GM18951 (cell line): ENCODE results near the gene CYP21A2.
"Not testable (repeated sequence)": the region's sequence is repeated elsewhere in the genome, so short reads cannot be mapped to it uniquely, and the experiment has no call there.

Experiments used
- POLR2A ChIP-seq: IDR thresholded peaks from 4 replicates; pipeline ENCODE4 v1.6.1; 2011; ENCODE audit warnings: mild to moderate bottlenecking; ENCODE audit not compliant: insufficient read length, insufficient read depth; ENCODE audit errors: extremely low read depth
- in situ Hi-C: fragments of 300-500 bp; cut with MboI; formaldehyde crosslinking; loops from one replicate; pipeline ENCODE4 v1.12.0; 2022; ENCODE audit warnings: low sequenced_read_pairs, mixed read lengths, inconsistent platforms; ENCODE audit not compliant: unreplicated experiment

Gene CYP21A2

GRCh38 chr6:32046450-32047083 is 8.4 kb downstream of the CYP21A2 start:
- TF ChIP-seq POLR2A: no peak
- in situ Hi-C loops: no loop called here

- in situ Hi-C loops: no loop called here
- TF ChIP-seq POLR2A: no peak
These were observed 8.9 kb downstream of the CYP21A2 start for GRCh38 chr6:32047084-32047478.

GRCh38 chr6:32047539-32047854 is 9.3 kb downstream of the CYP21A2 start:
- TF ChIP-seq POLR2A: no peak
- in situ Hi-C loops: no loop called here

DNA sequence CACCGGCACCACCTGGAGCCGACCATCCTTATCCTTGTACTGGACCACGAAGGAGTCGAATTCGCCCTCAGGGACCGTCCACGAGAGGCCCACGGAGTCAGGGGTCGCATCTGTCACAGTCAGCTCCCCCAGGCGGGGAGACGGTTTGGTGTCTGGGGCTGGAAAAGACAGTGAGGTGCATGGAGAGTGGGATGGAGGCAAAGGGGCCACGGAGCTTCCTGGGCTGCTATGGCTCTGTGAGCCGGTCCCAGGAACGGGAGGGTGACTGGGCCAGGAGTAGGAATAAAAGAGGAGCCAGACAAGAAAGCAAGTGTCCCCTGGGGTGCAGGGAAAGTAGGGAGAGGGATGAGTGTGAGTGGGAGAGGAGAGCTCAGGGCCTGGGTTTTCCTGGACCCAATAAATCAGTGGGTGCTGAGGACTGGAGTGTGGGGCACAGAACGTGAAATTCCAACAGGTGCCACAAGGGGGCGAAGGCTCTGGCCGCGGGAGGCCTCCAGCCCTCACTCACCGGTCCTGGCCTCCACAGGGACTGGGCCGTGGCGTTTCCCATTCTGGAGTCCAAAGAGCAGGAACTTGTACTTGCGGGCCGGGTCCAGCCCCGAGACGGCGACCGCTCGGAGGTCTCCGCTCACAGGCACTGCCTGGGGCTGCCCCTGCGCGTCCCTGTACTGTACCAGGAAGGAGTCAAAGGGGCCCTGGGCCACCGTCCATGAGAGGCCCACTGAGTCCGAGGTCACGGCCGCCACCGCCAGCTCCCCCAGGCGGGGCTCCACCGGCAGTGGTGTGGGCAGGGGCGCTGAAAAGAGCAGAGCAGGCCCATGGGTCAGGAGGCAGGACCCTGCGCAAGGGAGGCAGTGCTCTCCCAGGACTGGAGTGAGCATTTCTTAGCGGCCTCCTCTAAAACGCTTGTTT is 9.9 kb downstream of the CYP21A2 start:
- TF ChIP-seq POLR2A: no peak
- in situ Hi-C loops: no loop called here

GRCh38 chr6:32049149-32049548 is 10.9 kb downstream of the CYP21A2 start:
- in situ Hi-C loops: not testable (repeated sequence)

DNA sequence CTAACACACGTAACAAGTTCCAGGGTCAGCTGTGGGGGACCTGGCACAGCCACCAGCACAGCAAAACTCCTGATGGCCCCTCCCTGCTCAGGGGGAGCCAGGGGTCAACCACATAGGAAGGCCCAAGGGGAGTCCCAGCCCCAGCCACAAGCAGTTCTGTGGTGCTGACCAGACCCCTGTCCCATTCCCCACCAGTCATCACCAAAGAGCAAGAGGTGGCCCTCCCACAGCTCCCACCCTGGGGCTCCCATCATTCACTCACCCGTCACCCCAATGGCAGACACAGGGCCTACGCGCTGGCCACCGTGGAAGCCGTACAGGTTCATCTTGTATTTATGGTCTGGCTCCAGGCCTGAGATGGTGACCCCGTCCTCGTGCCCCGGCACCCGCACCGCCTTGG is 11.5 kb downstream of the CYP21A2 start:
- in situ Hi-C loops: not testable (repeated sequence)

DNA sequence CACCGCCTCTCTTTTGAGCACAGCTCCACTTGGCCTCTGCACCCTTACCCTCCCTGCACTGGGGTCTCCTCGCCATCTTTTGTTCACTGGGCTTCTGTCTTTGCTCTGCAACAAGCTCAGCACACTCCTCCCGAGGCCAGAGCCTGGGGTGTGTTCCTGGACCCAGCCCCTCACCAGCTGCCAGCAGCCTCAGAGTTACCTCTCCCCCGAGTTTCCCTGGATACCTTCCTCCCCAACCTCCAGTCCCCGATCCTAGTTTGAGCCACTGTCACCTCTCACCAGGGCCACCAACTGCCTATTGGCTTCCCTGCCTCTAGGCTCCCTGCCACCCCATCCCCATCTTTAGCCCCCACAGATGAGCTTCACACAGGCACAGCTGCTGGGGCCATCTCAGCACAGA is 12.3 kb downstream of the CYP21A2 start:
- in situ Hi-C loops: no loop called here
- no peak for TF ChIP-seq POLR2A

DNA sequence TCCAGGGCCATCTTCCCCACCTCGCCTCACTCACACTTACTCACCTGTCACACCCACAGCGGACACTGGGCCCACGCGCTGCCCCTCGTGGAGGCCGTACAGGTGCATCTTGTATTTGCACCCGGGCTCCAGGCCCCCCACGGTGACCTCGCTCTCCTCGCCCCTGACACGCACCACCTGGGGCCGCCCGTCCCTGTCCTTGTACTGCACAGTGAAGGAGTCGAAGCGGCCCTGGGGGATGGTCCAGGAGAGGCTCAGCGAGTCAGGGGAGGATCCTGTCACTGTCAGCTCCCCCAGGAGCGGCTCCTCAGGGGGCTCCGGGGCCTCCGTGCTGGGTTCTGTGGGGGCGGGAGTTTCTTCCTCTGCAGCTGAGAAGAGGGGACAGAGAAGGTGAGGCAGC is 14.4 kb downstream of the CYP21A2 start:
- in situ Hi-C loops: not testable (repeated sequence)

GRCh38 chr6:32053314-32053713 is 15.1 kb downstream of the CYP21A2 start:
- in situ Hi-C loops: not testable (repeated sequence)

DNA sequence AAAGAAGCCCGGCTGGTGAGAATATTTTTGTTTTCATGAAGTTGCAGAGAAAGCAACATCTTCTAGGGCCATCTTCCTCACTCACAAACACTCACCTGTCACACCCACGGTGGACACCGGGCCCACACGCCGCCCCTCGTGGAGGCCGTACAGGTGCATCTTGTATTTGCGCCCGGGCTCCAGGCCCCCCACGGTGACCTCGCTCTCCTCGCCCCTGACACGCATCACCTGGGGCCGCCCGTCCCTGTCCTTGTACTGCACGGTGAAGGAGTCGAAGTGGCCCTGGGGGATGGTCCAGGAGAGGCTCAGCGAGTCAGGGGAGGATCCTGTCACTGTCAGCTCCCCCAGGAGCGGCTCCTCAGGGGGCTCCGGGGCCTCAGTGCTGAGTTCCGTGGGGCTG is 17.5 kb downstream of the CYP21A2 start:
- in situ Hi-C loops: not testable (repeated sequence)

DNA sequence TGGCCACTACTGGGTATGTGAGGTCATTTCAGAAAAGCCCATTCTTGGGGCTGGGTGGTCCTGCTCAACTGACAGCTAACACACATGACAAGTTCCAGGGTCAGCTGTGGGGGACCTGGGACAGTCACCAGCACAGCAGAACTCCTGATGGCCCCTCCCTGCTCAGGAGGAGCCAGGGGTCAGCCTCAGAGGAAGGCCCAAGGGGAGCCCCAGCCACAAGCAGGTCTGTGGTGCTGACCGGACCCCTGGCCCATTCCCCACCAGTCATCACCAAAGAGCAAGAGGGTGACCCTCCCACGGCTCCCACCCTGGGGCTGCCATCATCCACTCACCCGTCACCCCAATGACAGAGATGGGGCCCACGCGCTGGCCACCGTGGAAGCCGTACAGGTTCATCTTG is 18.0 kb downstream of the CYP21A2 start:
- in situ Hi-C loops: no loop called here
- TF ChIP-seq POLR2A: no peak

DNA sequence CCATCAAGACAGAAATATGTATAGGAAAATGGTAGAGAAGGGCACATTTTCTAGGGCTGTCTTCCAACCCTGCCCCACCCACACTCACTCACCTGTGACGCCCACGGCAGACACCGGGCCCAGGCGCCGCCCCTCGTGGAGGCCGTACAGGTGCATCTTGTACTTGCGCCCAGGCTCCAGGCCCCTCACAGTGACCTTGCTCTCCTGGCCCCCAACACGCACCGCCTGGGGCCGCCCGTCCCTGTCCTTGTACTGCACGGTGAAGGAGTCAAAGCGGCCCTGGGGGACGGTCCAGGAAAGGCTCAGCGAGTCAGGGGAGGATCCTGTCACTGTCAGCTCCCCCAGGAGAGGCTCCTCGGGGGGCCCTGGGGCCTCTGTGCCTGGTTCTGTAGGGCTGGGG is 19.8 kb downstream of the CYP21A2 start:
- TF ChIP-seq POLR2A: no peak
- in situ Hi-C loops: no loop called here

DNA sequence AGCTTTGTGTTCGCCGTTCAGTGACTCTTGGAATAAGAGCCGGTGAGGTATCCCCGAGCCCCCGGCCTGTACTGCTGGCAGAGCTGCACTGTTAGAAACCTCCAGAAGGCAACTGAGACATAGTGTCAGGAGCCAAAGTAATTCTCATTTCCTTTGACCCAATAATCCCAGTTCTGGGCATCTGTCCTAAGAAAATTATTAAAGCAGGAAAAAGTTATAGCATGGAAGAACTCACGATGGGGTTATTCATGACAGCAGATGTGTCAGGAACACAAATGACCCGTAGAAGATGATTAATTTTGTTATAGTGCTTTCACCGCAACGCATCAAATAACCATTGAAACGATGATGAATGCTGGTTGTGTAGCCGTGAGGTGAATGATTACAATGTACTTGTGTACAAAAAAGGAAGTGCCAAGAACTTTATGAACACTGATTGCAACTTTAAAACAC is 20.3 kb downstream of the CYP21A2 start:
- in situ Hi-C loops: no loop called here
- TF ChIP-seq POLR2A: no peak

DNA sequence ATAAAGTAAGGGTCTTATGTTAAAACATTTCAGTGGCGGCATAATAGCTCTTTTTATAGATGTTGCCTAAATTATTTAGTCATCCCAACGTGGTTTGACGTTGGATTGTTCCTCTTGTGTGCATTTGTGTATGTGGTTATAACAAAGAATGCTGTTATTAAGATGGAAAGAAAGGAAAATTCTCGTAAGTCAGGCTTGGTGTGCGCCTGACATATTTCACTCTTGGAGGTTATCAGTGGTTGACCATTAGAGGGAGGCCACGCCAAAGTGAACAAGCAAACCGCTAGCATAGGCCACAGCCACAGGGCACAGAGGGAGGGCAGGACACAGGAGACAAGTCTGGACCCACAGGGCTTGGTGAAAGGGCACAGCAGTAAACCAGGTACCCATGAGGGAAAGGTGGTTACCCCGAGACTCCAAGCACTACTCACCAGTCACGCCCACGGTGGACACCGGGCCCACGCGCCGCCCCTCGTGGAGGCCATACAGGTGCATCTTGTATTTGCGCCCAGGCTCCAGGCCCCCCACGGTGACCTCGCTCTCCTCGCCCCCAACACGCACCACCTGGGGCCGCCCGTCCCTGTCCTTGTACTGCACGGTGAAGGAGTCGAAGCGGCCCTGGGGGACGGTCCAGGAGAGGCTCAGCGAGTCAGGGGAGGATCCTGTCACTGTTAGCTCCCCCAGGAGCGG is 22.9 kb downstream of the CYP21A2 start:
- in situ Hi-C loops: no loop called here

More for the DNA sequence above, 22.9 kb downstream of the CYP21A2 start:
- TF ChIP-seq POLR2A: no peak
